Esophagus squamous epithelium (tissue), 5 donors: ENCODE results near the gene CPSF2. TPM values are rescaled to one million over a fixed set of nuclear protein-coding genes. Genes with fewer than 3 reads are reported as not detected.

Experiments
- DNase-seq: peaks from one replicate; lab custom pipeline; 2025; lab: John Stamatoyannopoulos, UW
- H3K27ac ChIP-seq, 4 donors: fragments of 200-600 bp; sonication (generic); one replicate each; pipeline ENCODE4 v1.5.1; 2016 to 2019; ENCODE audit warnings: mild to moderate bottlenecking in 1 of 4
- H3K27me3 ChIP-seq, 4 donors: fragments of 200-600 bp; sonication (generic); 1 replicate in 3 of 4; 2 replicates in 1 of 4; pipeline versions ENCODE4 v1.5.1 to v1.6.0; 2017 to 2021; ENCODE audit warnings: antibody characterized with exemption in 1 of 4
- H3K36me3 ChIP-seq, 3 donors: fragments of 200-600 bp; sonication (generic); one replicate each; pipeline ENCODE4 v1.5.1; 2016 to 2019
- H3K4me1 ChIP-seq, 3 donors: fragments of 200-600 bp; sonication (generic); one replicate each; pipeline ENCODE4 v1.5.1; 2017 to 2019
- H3K4me3 ChIP-seq, 4 donors: fragments of 200-600 bp; sonication (generic); 1 replicate in 3 of 4; 2 replicates in 1 of 4; pipeline ENCODE4 v1.5.1; 2016 to 2019; ENCODE audit warnings: mild to moderate bottlenecking in 2 of 4, moderate library complexity in 1 of 4
- H3K9me3 ChIP-seq, 3 donors: fragments of 200-600 bp; sonication (generic); one replicate each; pipeline ENCODE4 v1.5.1; 2016 to 2019
- POLR2A ChIP-seq, 4 donors: fragments of 450-650 bp; IDR thresholded peaks; one replicate each; pipeline ENCODE4 v1.6.1; 2017; ENCODE audit warnings: antibody characterized with exemption in 4 of 4, mild to moderate bottlenecking in 4 of 4, moderate library complexity in 3 of 4
- WGBS, 2 donors: methylation state at CpG; one replicate each; pipeline ENCODE4 v1.1.5; 2018; 5-methylcytosine and 5-hydroxymethylcytosine counted together
- intact Hi-C: fragments of 100-400 bp; cut with DNase I; formaldehyde crosslinking; loops from one replicate; pipeline ENCODE4 v1.15.0; 2022
- total RNA-seq, 4 donors: library from RNA; depleted of rRNA; stranded (reverse); fragments of >200 nt; gene quantifications; one replicate each; pipeline ENCODE4 v1.1.0, GENCODE V29; 2016
- TF ChIP-seq, protein P1 (sequence below), 6 experiments: fragments of 450-650 bp in 4 of 6; fragments of 200-600 bp in 2 of 6; sonication (generic) in 2 of 6; IDR thresholded peaks; one replicate each; pipeline ENCODE4 v1.5.1; 2016 to 2019; ENCODE audit warnings: antibody characterized with exemption in 6 of 6, mild to moderate bottlenecking in 4 of 6, moderate library complexity in 4 of 6
- donor health status: DM: yes; HTN: yes; CAD: no.

The CPSF2 gene
- total RNA-seq, 4 donors from 2014 or later, result 29.6 to 71.4 (median 46.7) TPM

GRCh38 chr14:92108345-92109254 is 13.2 kb upstream of the CPSF2 start:
- H3K4me3 ChIP-seq, result no peak overlapping the region
- intact Hi-C loops, result no loop called here
- no peak overlapping the region for H3K27ac ChIP-seq
- WGBS, 2 donors, result 18 to 38% methylated on average over 8 to 11 of the region's 11 CpGs
- no peak for TF ChIP-seq POLR2A (IDR thresholded peaks at IDR 0.05)
- TF ChIP-seq, protein P1, sequence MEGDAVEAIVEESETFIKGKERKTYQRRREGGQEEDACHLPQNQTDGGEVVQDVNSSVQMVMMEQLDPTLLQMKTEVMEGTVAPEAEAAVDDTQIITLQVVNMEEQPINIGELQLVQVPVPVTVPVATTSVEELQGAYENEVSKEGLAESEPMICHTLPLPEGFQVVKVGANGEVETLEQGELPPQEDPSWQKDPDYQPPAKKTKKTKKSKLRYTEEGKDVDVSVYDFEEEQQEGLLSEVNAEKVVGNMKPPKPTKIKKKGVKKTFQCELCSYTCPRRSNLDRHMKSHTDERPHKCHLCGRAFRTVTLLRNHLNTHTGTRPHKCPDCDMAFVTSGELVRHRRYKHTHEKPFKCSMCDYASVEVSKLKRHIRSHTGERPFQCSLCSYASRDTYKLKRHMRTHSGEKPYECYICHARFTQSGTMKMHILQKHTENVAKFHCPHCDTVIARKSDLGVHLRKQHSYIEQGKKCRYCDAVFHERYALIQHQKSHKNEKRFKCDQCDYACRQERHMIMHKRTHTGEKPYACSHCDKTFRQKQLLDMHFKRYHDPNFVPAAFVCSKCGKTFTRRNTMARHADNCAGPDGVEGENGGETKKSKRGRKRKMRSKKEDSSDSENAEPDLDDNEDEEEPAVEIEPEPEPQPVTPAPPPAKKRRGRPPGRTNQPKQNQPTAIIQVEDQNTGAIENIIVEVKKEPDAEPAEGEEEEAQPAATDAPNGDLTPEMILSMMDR (IDR thresholded peaks at IDR 0.05), result no peak
- H3K9me3 ChIP-seq, result no peaks in the 10 kb centered on the region
- no peaks in the 10 kb centered on the region for H3K36me3 ChIP-seq
- peaks cover 5 to 25% (median 20%) of the 10 kb centered on the region in 3 donors for H3K4me1 ChIP-seq
- H3K27me3 ChIP-seq, result no peaks in the 10 kb centered on the region
- no peak for DNase-seq

GRCh38 chr14:92109490-92109889 is 12.3 kb upstream of the CPSF2 start:
- no peaks in the 10 kb centered on the region for H3K9me3 ChIP-seq
- no peak for DNase-seq
- intact Hi-C loops, result no loop called here
- peaks cover 5 to 17% (median 14%) of the 10 kb centered on the region in 3 donors for H3K4me1 ChIP-seq
- no peak overlapping the region for H3K4me3 ChIP-seq
- H3K36me3 ChIP-seq, result peaks cover 0 to 1% (median 0%) of the 10 kb centered on the region in 3 donors
- no peak overlapping the region for H3K27ac ChIP-seq
- 78 to 85% methylated on average over 5 of the region's 5 CpGs for WGBS, 2 donors
- TF ChIP-seq, protein P1 (IDR thresholded peaks at IDR 0.05), result no peak
- no peak for TF ChIP-seq POLR2A (IDR thresholded peaks at IDR 0.05)
- H3K27me3 ChIP-seq, result no peaks in the 10 kb centered on the region

DNA sequence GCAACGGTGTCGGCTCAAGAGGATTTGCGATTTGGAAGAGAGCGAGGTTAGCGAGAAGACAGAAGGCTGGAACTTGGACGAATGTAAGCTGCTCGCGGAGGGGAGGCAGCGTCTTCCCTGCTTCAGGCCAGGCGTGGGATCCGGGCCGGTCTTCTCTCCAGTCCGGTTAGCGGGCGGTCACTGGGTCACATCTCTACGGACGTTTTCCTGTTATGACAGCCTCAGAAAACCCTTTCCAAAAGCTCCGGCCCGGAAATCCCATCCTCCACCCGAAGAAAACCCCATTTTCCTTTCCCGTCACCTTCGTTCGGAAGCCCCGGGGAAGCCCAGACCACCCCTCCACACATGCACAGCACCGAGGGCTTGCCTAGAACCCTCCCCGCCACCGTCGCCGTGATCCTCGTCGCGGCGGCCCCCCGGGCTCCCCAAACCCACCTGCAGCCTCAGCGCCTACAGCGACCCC is 531 bp upstream of the CPSF2 start:
- peak in 1 of 4 donors; percentile 30 for TF ChIP-seq POLR2A (IDR thresholded peaks at IDR 0.05)
- TF ChIP-seq, protein P1 (IDR thresholded peaks at IDR 0.05), result no peak
- no peak for DNase-seq
- H3K4me3 ChIP-seq, result peak overlapping the region; percentile 83 to 99 (median 90)
- intact Hi-C loops, result no loop called here
- H3K36me3 ChIP-seq, result peaks cover 0 to 41% (median 0%) of the 10 kb centered on the region in 3 donors
- H3K27me3 ChIP-seq, result no peaks in the 10 kb centered on the region
- 2 to 3% methylated on average over 22 to 26 of the region's 36 CpGs for WGBS, 2 donors
- no peaks in the 10 kb centered on the region for H3K9me3 ChIP-seq
- H3K4me1 ChIP-seq, result peaks cover 14 to 59% (median 17%) of the 10 kb centered on the region in 3 donors
- H3K27ac ChIP-seq, result peak overlapping the region; percentile 90 to 98 (median 95)

DNA sequence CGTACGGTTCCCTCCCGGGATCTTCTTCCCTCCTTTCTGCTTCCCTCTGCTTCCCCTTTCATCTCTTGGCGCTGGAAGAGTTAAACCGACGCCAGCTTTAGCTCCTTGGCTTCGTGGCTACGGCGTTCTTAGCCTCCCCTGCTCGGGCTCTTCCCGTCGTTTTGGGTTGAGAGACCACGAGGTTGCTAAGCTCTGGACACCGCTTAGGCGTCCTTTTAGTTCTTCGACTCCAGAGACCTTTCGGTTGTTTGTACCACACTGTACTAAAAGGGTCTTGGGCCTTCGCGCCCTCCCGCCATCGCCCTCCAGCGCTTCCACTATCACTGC is 545 bp downstream of the CPSF2 start:
- DNase-seq, result no peak
- Histone ChIP-seq H3K9me3 (no peaks in the 10 kb centered on the region), H3K27ac (peak overlapping the region; percentile 90 to 98 (median 95)), H3K27me3 (no peaks in the 10 kb centered on the region), H3K4me1 (peaks cover 14 to 59% (median 17%) of the 10 kb centered on the region in 3 donors), H3K36me3 (peaks cover 0 to 41% (median 0%) of the 10 kb centered on the region in 3 donors), H3K4me3 (peak overlapping the region; percentile 83 to 99 (median 90))
- 0% methylated on average over 17 to 22 of the region's 22 CpGs for WGBS, 2 donors
- no peak for TF ChIP-seq POLR2A (IDR thresholded peaks at IDR 0.05)
- TF ChIP-seq, protein P1 (IDR thresholded peaks at IDR 0.05), result no peak
- intact Hi-C loops, result no loop called here

DNA sequence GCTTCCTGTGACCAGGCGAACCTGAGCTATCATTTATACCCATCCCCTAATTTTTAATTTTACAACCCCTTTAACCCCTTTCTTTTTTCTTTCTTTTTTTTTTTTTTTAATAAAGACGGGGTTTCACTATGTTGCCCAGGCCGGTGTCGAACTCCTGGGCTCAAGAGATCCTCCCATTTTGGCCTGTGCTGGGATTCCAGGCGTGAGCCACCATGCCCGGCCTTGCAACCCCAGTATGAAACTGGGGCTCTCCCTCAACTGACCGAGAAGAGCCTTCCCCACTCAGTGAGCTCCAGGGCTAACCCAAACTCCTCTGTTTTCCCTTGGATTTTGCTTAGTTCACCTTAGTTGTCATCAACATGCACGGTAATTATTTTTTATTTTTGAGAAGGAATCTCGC is 992 bp downstream of the CPSF2 start:
- Histone ChIP-seq H3K4me1 (peaks cover 14 to 59% (median 17%) of the 10 kb centered on the region in 3 donors), H3K4me3 (peak overlapping the region; percentile 83 to 99 (median 90)), H3K27ac (peak overlapping the region in 3 of 4 donors; percentile 90 to 98 (median 94)), H3K27me3 (no peaks in the 10 kb centered on the region), H3K9me3 (no peaks in the 10 kb centered on the region), H3K36me3 (peaks cover 0 to 41% (median 0%) of the 10 kb centered on the region in 3 donors)
- 21 to 30% methylated on average over 9 of the region's 9 CpGs for WGBS, 2 donors
- no peak for DNase-seq
- no peak for TF ChIP-seq POLR2A (IDR thresholded peaks at IDR 0.05)
- TF ChIP-seq, protein P1 (IDR thresholded peaks at IDR 0.05), result no peak
- intact Hi-C loops, result no loop called here
